HepG2 (cell line): ENCODE data around the gene UCP1. TPM values are rescaled to one million over a fixed set of nuclear protein-coding genes. Genes with fewer than 3 reads are reported as not detected.
A peak's percentile ranks its signal among the peaks of the same experiment; 100 is the strongest.

Experiments used
- BRCA1 ChIP-seq: sonication (generic); formaldehyde crosslinking; IDR thresholded peaks from 2 replicates; pipeline ENCODE4 v1.4.0; 2020; ENCODE audit warnings: missing genetic modification reagents
- ETV6 ChIP-seq: sonication (generic); formaldehyde crosslinking; conservative IDR thresholded peaks from 2 replicates; pipeline ENCODE4 v1.4.0; 2020; ENCODE audit warnings: missing genetic modification reagents
- HOXD1 ChIP-seq: sonication (generic); formaldehyde crosslinking; IDR thresholded peaks from 2 replicates; pipeline ENCODE4 v1.5.0; 2020; ENCODE audit warnings: missing genetic modification reagents
- IKZF4 ChIP-seq: sonication (generic); formaldehyde crosslinking; IDR thresholded peaks from 2 replicates; pipeline ENCODE4 v1.5.1; 2020; ENCODE audit warnings: borderline replicate concordance, mild to moderate bottlenecking, low read depth, missing genetic modification reagents; ENCODE audit errors: not compliant biosample characterization
- KDM4B ChIP-seq: sonication (generic); formaldehyde crosslinking; IDR thresholded peaks from 2 replicates; pipeline ENCODE4 v1.4.0; 2020; ENCODE audit warnings: missing genetic modification reagents
- PPARG ChIP-seq: conservative IDR thresholded peaks from 2 replicates; pipeline ENCODE4 v1.6.1; 2016; ENCODE audit warnings: missing biosample characterization, missing genetic modification reagents
- SMARCE1 ChIP-seq: fragments of 450-650 bp; IDR thresholded peaks from 2 replicates; pipeline ENCODE4 v1.6.1; 2017; ENCODE audit warnings: borderline replicate concordance
- SMYD3 ChIP-seq: sonication (generic); formaldehyde crosslinking; IDR thresholded peaks from 2 replicates; pipeline ENCODE4 v1.8.1; 2023; ENCODE audit warnings: mild to moderate bottlenecking, missing genetic modification reagents
- SOX6 ChIP-seq, 2 experiments: fragments of 450-650 bp in 1 of 2; sonication (generic) in 1 of 2; formaldehyde crosslinking in 1 of 2; IDR thresholded peaks; 2 replicates each; pipeline versions ENCODE4 v1.4.0 to v1.6.1; 2017 to 2020; ENCODE audit warnings: antibody characterized with exemption in 1 of 2, mild to moderate bottlenecking in 1 of 2, missing genetic modification reagents in 1 of 2
- TAF1 ChIP-seq: sonication (generic); formaldehyde crosslinking; IDR thresholded peaks from 2 replicates; pipeline ENCODE4 v1.4.0; 2020; ENCODE audit warnings: missing genetic modification reagents
- TGIF2 ChIP-seq: IDR thresholded peaks from 2 replicates; pipeline ENCODE4 v1.6.1; 2016; ENCODE audit warnings: control low read depth, missing compliant biosample characterization
- ZNF124 ChIP-seq: sonication (generic); formaldehyde crosslinking; IDR thresholded peaks from 2 replicates; pipeline ENCODE4 v1.4.0; 2020; ENCODE audit warnings: missing genetic modification reagents
- ZNF253 ChIP-seq: sonication (generic); formaldehyde crosslinking; IDR thresholded peaks from 2 replicates; pipeline ENCODE4 v1.8.0; 2022; ENCODE audit warnings: mild to moderate bottlenecking, missing genetic modification reagents, borderline replicate concordance
- ZNF280D ChIP-seq: sonication (generic); formaldehyde crosslinking; IDR thresholded peaks from 2 replicates; pipeline ENCODE4 v1.5.1; 2020; ENCODE audit warnings: mild to moderate bottlenecking, missing genetic modification reagents
- ZNF513 ChIP-seq: sonication (generic); formaldehyde crosslinking; conservative IDR thresholded peaks from 2 replicates; pipeline ENCODE4 v1.5.0; 2020; ENCODE audit warnings: missing genetic modification reagents
- ZNF567 ChIP-seq: sonication (generic); formaldehyde crosslinking; IDR thresholded peaks from 2 replicates; pipeline ENCODE4 v1.8.1; 2023; ENCODE audit warnings: mild to moderate bottlenecking, missing genetic modification reagents, borderline replicate concordance
- ZNF589 ChIP-seq: sonication (generic); formaldehyde crosslinking; conservative IDR thresholded peaks from 2 replicates; pipeline ENCODE4 v1.8.0; 2022; ENCODE audit warnings: mild to moderate bottlenecking, moderate library complexity, missing genetic modification reagents
- polyA plus RNA-seq, 8 experiments: library from polyadenylated mRNA; depleted of rRNA in 3 of 8; stranded (reverse) in 7 of 8; unstranded in 1 of 8; fragments of >200 nt; fragmentation: Illumina TruSeq in 4 of 8; extraction: Trizol in 4 of 8; gene quantifications; 2 replicates each; pipeline versions ENCODE4 v1.2.1 to v1.2.3, GENCODE V29; 2011 to 2016; ENCODE audit warnings: low read depth in 4 of 8, missing spikeins in 1 of 8, mixed read lengths in 1 of 8; ENCODE audit not compliant: insufficient read depth in 1 of 8
- total RNA-seq, 5 experiments: library from RNA; depleted of rRNA; stranded (reverse); fragments of >200 nt; fragmentation: Illumina TruSeq; extraction: Trizol; gene quantifications; 2 replicates each; pipeline ENCODE4 v1.2.3, GENCODE V29; 2016; ENCODE audit warnings: low read depth in 1 of 5
- TF ChIP-seq, protein P1 (sequence below): sonication (generic); formaldehyde crosslinking; conservative IDR thresholded peaks from 2 replicates; pipeline ENCODE4 v1.4.0; 2020; ENCODE audit warnings: missing genetic modification reagents
- TF ChIP-seq, protein P2 (sequence below): sonication (generic); formaldehyde crosslinking; IDR thresholded peaks from 2 replicates; pipeline ENCODE4 v1.5.1; 2020; ENCODE audit warnings: missing genetic modification reagents, mild to moderate bottlenecking, borderline replicate concordance
- TF ChIP-seq, protein P3 (sequence below): sonication (generic); formaldehyde crosslinking; IDR thresholded peaks from 2 replicates; pipeline ENCODE4 v1.5.0; 2020; ENCODE audit warnings: mild to moderate bottlenecking, missing genetic modification reagents

UCP1 gene
- total and polyA plus RNA-seq, 2 of the 13 experiments (the other 11 are each of a cell fraction or from before 2014, with no cell fraction given) = 0.11 TPM

DNA sequence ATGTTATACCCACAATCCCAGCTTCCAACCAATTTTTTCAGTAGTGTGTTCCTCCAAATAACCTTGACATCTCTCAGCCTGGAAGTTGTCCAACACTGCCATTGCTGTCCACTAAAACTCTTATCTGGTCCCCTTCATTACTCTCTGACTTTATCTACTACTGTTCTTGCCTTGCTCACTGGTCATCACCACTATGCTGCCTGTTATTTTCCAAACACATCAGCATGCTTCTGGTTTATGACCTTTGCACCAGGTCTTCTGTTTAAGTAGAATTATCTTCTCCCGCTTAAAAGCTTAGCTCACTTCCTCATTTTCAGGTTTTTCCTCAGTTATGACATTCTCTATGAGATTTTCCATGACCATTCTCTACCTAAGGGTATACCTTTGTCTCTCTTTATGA lies 39.3 kb downstream of the UCP1 start (continued):
- TF ChIP-seq ZNF513 (CRISPR knock-in tag) (no peak), ZNF280D (CRISPR knock-in tag) (no peak), KDM4B (no peak), HOXD1 (CRISPR knock-in tag) (no peak), TGIF2 (CRISPR knock-in tag) (no peak), ZNF124 (CRISPR knock-in tag) (no peak; the same call in 1 of the 2 replicates), SOX6 (IDR thresholded peaks at IDR 0.05) (no peak), SOX6 (CRISPR knock-in tag; IDR thresholded peaks at IDR 0.05) (0 out of 2 replicates have a peak, but pooled peaks have one; percentile 35), BRCA1 (no peak), SMARCE1 (no peak), IKZF4 (no peak), ETV6 (CRISPR knock-in tag) (no peak), TAF1 (CRISPR knock-in tag) (no peak), PPARG (CRISPR knock-in tag) (peak; percentile 40; the same call in 1 of the 2 replicates), ZNF589 (no peak), ZNF567 (CRISPR knock-in tag) (no peak), SMYD3 (no peak), ZNF253 (CRISPR knock-in tag) (no peak)
- TF ChIP-seq, protein P1, sequence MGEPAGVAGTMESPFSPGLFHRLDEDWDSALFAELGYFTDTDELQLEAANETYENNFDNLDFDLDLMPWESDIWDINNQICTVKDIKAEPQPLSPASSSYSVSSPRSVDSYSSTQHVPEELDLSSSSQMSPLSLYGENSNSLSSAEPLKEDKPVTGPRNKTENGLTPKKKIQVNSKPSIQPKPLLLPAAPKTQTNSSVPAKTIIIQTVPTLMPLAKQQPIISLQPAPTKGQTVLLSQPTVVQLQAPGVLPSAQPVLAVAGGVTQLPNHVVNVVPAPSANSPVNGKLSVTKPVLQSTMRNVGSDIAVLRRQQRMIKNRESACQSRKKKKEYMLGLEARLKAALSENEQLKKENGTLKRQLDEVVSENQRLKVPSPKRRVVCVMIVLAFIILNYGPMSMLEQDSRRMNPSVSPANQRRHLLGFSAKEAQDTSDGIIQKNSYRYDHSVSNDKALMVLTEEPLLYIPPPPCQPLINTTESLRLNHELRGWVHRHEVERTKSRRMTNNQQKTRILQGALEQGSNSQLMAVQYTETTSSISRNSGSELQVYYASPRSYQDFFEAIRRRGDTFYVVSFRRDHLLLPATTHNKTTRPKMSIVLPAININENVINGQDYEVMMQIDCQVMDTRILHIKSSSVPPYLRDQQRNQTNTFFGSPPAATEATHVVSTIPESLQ = no peak
- TF ChIP-seq, protein P2, sequence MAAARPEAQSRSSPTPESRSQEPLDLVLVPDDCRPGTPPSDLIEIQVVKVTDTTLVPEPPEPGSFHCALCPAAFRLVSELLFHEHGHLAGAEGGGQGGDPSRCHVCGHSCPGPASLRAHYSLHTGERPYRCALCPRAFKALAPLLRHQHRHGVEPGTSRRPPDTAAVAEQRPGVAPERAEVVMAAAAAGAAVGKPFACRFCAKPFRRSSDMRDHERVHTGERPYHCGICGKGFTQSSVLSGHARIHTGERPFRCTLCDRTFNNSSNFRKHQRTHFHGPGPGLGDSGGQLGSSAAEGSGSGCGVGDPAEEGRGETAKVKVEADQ (CRISPR knock-in tag) = no peak
- TF ChIP-seq, protein P3, sequence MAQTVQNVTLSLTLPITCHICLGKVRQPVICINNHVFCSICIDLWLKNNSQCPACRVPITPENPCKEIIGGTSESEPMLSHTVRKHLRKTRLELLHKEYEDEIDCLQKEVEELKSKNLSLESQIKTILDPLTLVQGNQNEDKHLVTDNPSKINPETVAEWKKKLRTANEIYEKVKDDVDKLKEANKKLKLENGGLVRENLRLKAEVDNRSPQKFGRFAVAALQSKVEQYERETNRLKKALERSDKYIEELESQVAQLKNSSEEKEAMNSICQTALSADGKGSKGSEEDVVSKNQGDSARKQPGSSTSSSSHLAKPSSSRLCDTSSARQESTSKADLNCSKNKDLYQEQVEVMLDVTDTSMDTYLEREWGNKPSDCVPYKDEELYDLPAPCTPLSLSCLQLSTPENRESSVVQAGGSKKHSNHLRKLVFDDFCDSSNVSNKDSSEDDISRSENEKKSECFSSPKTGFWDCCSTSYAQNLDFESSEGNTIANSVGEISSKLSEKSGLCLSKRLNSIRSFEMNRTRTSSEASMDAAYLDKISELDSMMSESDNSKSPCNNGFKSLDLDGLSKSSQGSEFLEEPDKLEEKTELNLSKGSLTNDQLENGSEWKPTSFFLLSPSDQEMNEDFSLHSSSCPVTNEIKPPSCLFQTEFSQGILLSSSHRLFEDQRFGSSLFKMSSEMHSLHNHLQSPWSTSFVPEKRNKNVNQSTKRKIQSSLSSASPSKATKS = no peak
